Activated CD4-positive, alpha-beta T cell treated with anti-CD3 and anti-CD28 coated beads for 24 hours (primary cell): ENCODE data around the gene TOGARAM2.
"Not testable (repeated sequence)": the region's sequence is repeated elsewhere in the genome, so short reads cannot be mapped to it uniquely, and the experiment has no call there.

Experiments used
- DNase-seq, 2 donors: peaks; one replicate each; pipeline ENCODE4 v3.0.0-alpha.2; 2020; ENCODE audit warnings: low read depth in 2 of 2

Gene TOGARAM2

GRCh38 chr2:28977176-28977875, 3.8 kb upstream of the TOGARAM2 start:
- no peak for DNase-seq

- DNase-seq, result not testable (repeated sequence)
Measured at GRCh38 chr2:28978001-28978400, 3.1 kb upstream of the TOGARAM2 start.

GRCh38 chr2:28978606-28979005, 2.5 kb upstream of the TOGARAM2 start:
- DNase-seq, result no peak

GRCh38 chr2:28979041-28979440, 2.1 kb upstream of the TOGARAM2 start:
- DNase-seq, result no peak

- DNase-seq, result no peak
Measured at GRCh38 chr2:28979576-28980366, 1.3 kb upstream of the TOGARAM2 start.

- DNase-seq, result no peak
Measured at GRCh38 chr2:28980368-28981015, 606 bp upstream of the TOGARAM2 start.

GRCh38 chr2:28981620-28982376, 700 bp downstream of the TOGARAM2 start:
- DNase-seq, result no peak

GRCh38 chr2:28982381-28982950, 1.4 kb downstream of the TOGARAM2 start:
- DNase-seq, result no peak

- DNase-seq, result no peak
Measured at GRCh38 chr2:28986429-28986828, 5.3 kb downstream of the TOGARAM2 start.

- DNase-seq, result no peak
Measured at GRCh38 chr2:28989973-28990372, 8.9 kb downstream of the TOGARAM2 start.

GRCh38 chr2:28990445-28990844, 9.3 kb downstream of the TOGARAM2 start:
- no peak for DNase-seq

GRCh38 chr2:28991021-28991420, 9.9 kb downstream of the TOGARAM2 start:
- no peak for DNase-seq

- no peak for DNase-seq
Measured at GRCh38 chr2:28991460-28991859, 10.4 kb downstream of the TOGARAM2 start.

GRCh38 chr2:28993206-28993960, 12.3 kb downstream of the TOGARAM2 start:
- no peak for DNase-seq

GRCh38 chr2:28994074-28994473, 13.0 kb downstream of the TOGARAM2 start:
- no peak for DNase-seq

GRCh38 chr2:28994679-28995078, 13.6 kb downstream of the TOGARAM2 start:
- DNase-seq, result no peak

GRCh38 chr2:28995765-28996750, 15.0 kb downstream of the TOGARAM2 start:
- no peak for DNase-seq

GRCh38 chr2:28997237-28997846, 16.2 kb downstream of the TOGARAM2 start:
- no peak for DNase-seq
